Panc1 (cell line): Measurements from ENCODE around the gene RASA4B. TPM values are rescaled to one million over a fixed set of nuclear protein-coding genes. Genes with fewer than 3 reads are reported as not detected.
"Not testable (repeated sequence)": the region's sequence is repeated elsewhere in the genome, so short reads cannot be mapped to it uniquely, and the experiment has no call there.

Source experiments
- ATAC-seq: fragments of 200-7000 bp; cut with Tn5 transposase; 2 replicates; pipeline ENCODE4 v1.9.1; 2020; ENCODE audit warnings: mild to moderate bottlenecking, moderate library complexity
- BruUV-seq: library from RNA; stranded (reverse); fragments of 400-500 nt; replicated peaks from 2 replicates; lab custom pipeline; 2021; lab: Mats Ljungman, UMichigan
- CTCF ChIA-PET: fragments of 300-600 bp; sonication (Branson Sonifier 250); formaldehyde crosslinking; loops from one replicate; lab custom pipeline; 2022; ENCODE audit warnings: antibody characterized with exemption; lab: Charles Lee
- POLR2A ChIA-PET: fragments of 300-600 bp; sonication (Branson Sonifier 250); formaldehyde crosslinking; loops from one replicate; lab custom pipeline; 2022; ENCODE audit warnings: antibody characterized with exemption; lab: Charles Lee
- DNase-seq: peaks from one replicate; pipeline ENCODE4 v3.0.0-alpha.2; 2010; ENCODE audit warnings: low read depth, low spot score
- H3K27ac ChIP-seq: 2 replicates; pipeline ENCODE4 v1.5.1; 2011; ENCODE audit warnings: mild to moderate bottlenecking, low read length, inconsistent platforms
- H3K27me3 ChIP-seq: fragments of 200-500 bp; sonication (Bioruptor generic); 2 replicates; pipeline ENCODE4 v1.6.0; 2014; ENCODE audit warnings: low read length, inconsistent platforms; ENCODE audit not compliant: control insufficient read depth, insufficient read depth
- H3K36me3 ChIP-seq: fragments of 200-500 bp; sonication (Bioruptor generic); 2 replicates; pipeline ENCODE4 v1.5.1; 2014; ENCODE audit warnings: inconsistent platforms, mild to moderate bottlenecking, low read length, moderate library complexity; ENCODE audit not compliant: control insufficient read depth, insufficient read depth
- H3K4me1 ChIP-seq: 2 replicates; pipeline ENCODE4 v1.5.1; 2011; ENCODE audit warnings: inconsistent platforms, mild to moderate bottlenecking, low read length, moderate library complexity; ENCODE audit not compliant: control insufficient read depth, insufficient read depth
- H3K4me3 ChIP-seq, 2 experiments: 2 replicates each; pipeline ENCODE4 v1.5.1; 2011 to 2012; ENCODE audit warnings: low read depth in 2 of 2, low read length in 2 of 2, mild to moderate bottlenecking in 2 of 2, inconsistent platforms in 1 of 2, moderate library complexity in 1 of 2
- H3K9me3 ChIP-seq: fragments of 200-500 bp; sonication (Bioruptor generic); 2 replicates; pipeline ENCODE4 v1.5.1; 2014; ENCODE audit warnings: low read depth, mild to moderate bottlenecking, inconsistent platforms, low read length, moderate library complexity; ENCODE audit not compliant: control insufficient read depth, insufficient read depth
- in situ Hi-C: cut with HindIII; loops from 2 replicates; pipeline ENCODE4 v1.10.0; 2016; ENCODE audit warnings: low sequenced_read_pairs, low pct_unique_long_range_greater_than_20kb
- intact Hi-C: fragments of 100-400 bp; cut with micrococcal nuclease; formaldehyde crosslinking; loops from one replicate; pipeline ENCODE4 v1.10.0; 2022; ENCODE audit not compliant: unreplicated experiment
- total RNA-seq: library from RNA; stranded (reverse); gene quantifications from one replicate; pipeline ENCODE4 v1.2.1, GENCODE V29; 2021; ENCODE audit not compliant: unreplicated experiment

Gene RASA4B
- total RNA-seq, 1 experiment from 2014 or later, result 1.2 TPM

GRCh38 chr7:102542083-102542482 lies 24.5 kb upstream of the RASA4B start:
- CTCF ChIA-PET, POLR2A ChIA-PET, intact Hi-C loops, H3K9me3 ChIP-seq, H3K4me3 ChIP-seq, ATAC-seq, H3K4me1 ChIP-seq, BruUV-seq, H3K27ac ChIP-seq, in situ Hi-C loops, H3K27me3 ChIP-seq, H3K36me3 ChIP-seq, DNase-seq: not testable (repeated sequence)

- intact Hi-C loops, H3K4me3 ChIP-seq, H3K36me3 ChIP-seq, CTCF ChIA-PET, BruUV-seq, H3K9me3 ChIP-seq, H3K27ac ChIP-seq, POLR2A ChIA-PET, H3K27me3 ChIP-seq, DNase-seq, H3K4me1 ChIP-seq, in situ Hi-C loops: not testable (repeated sequence)
- 0 out of 2 replicates have a peak, but pooled peaks have one; percentile 8 for ATAC-seq
These were observed 23.0 kb upstream of the RASA4B start for GRCh38 chr7:102540604-102541003.

- H3K9me3 ChIP-seq, DNase-seq, POLR2A ChIA-PET, intact Hi-C loops, in situ Hi-C loops, H3K27ac ChIP-seq, H3K36me3 ChIP-seq, H3K27me3 ChIP-seq, CTCF ChIA-PET, BruUV-seq, H3K4me1 ChIP-seq, H3K4me3 ChIP-seq, ATAC-seq: not testable (repeated sequence)
These were observed 17.6 kb upstream of the RASA4B start for GRCh38 chr7:102535062-102535615.

- H3K4me1 ChIP-seq, in situ Hi-C loops, DNase-seq, H3K27me3 ChIP-seq, H3K27ac ChIP-seq, intact Hi-C loops, H3K9me3 ChIP-seq, H3K36me3 ChIP-seq, CTCF ChIA-PET, H3K4me3 ChIP-seq, POLR2A ChIA-PET: not testable (repeated sequence)
- TSS peak; percentile 79 for BruUV-seq
- ATAC-seq, result peak; percentile 46
These were observed 14.6 kb upstream of the RASA4B start for GRCh38 chr7:102532127-102532526.

- H3K27ac ChIP-seq, CTCF ChIA-PET, H3K36me3 ChIP-seq, H3K4me1 ChIP-seq, ATAC-seq, DNase-seq, H3K4me3 ChIP-seq, BruUV-seq, POLR2A ChIA-PET, in situ Hi-C loops, intact Hi-C loops, H3K9me3 ChIP-seq, H3K27me3 ChIP-seq: not testable (repeated sequence)
These were observed 14.0 kb upstream of the RASA4B start for GRCh38 chr7:102531583-102531982.

GRCh38 chr7:102527822-102528793 lies 10.5 kb upstream of the RASA4B start:
- H3K4me1 ChIP-seq, H3K36me3 ChIP-seq, CTCF ChIA-PET, ATAC-seq, H3K9me3 ChIP-seq, intact Hi-C loops, POLR2A ChIA-PET, H3K27me3 ChIP-seq, BruUV-seq, H3K27ac ChIP-seq, in situ Hi-C loops, DNase-seq, H3K4me3 ChIP-seq: not testable (repeated sequence)

GRCh38 chr7:102527182-102527581 lies 9.6 kb upstream of the RASA4B start:
- POLR2A ChIA-PET, intact Hi-C loops, ATAC-seq, H3K4me3 ChIP-seq, BruUV-seq, H3K27me3 ChIP-seq, H3K27ac ChIP-seq, H3K9me3 ChIP-seq, H3K36me3 ChIP-seq, CTCF ChIA-PET, DNase-seq, in situ Hi-C loops, H3K4me1 ChIP-seq: not testable (repeated sequence)
